Neural progenitor cell (in vitro differentiated cells): Measurements from ENCODE around the gene NUP50. TPM values are rescaled to one million over a fixed set of nuclear protein-coding genes. Genes with fewer than 3 reads are reported as not detected.

ENCODE experiments used
- DNase-seq: peaks from one replicate; pipeline ENCODE4 v3.0.0-alpha.2; 2016; ENCODE audit warnings: low spot score
- H2AFZ ChIP-seq: fragments of 200-600 bp; sonication (generic); replicated peaks from 2 replicates; pipeline ENCODE4 v1.6.1; 2016; ENCODE audit warnings: antibody characterized with exemption
- H3F3A ChIP-seq: fragments of 200-600 bp; sonication (generic); 2 replicates; pipeline ENCODE4 v1.6.1; 2016; ENCODE audit warnings: antibody characterized with exemption, low read depth
- H3K27ac ChIP-seq: fragments of 200-600 bp; sonication (generic); 2 replicates; pipeline ENCODE4 v1.5.1; 2016; ENCODE audit warnings: mild to moderate bottlenecking
- H3K27me3 ChIP-seq: fragments of 200-600 bp; sonication (generic); 2 replicates; pipeline ENCODE4 v1.6.1; 2016; ENCODE audit warnings: mild to moderate bottlenecking, moderate library complexity
- H3K36me3 ChIP-seq: fragments of 200-600 bp; sonication (generic); 2 replicates; pipeline ENCODE4 v1.5.1; 2016
- H3K4me1 ChIP-seq: fragments of 200-600 bp; sonication (generic); 2 replicates; pipeline ENCODE4 v1.6.1; 2016; ENCODE audit warnings: mixed run types
- H3K4me2 ChIP-seq: fragments of 200-600 bp; sonication (generic); 2 replicates; pipeline ENCODE4 v1.6.1; 2016
- H3K4me3 ChIP-seq: fragments of 200-600 bp; sonication (generic); 2 replicates; pipeline ENCODE4 v1.5.1; 2016
- H3K79me2 ChIP-seq: fragments of 200-600 bp; sonication (generic); 2 replicates; pipeline ENCODE4 v1.6.1; 2016; ENCODE audit warnings: low read depth
- H3K9ac ChIP-seq: fragments of 200-600 bp; sonication (generic); 2 replicates; pipeline ENCODE4 v1.6.1; 2016
- H3K9me3 ChIP-seq: fragments of 200-600 bp; sonication (generic); 2 replicates; pipeline ENCODE4 v1.5.1; 2016; ENCODE audit warnings: low read depth
- H4K20me1 ChIP-seq: fragments of 200-600 bp; sonication (generic); 2 replicates; pipeline ENCODE4 v1.6.1; 2016; ENCODE audit warnings: low read depth
- H3K27ac Mint-ChIP-seq: 3 replicates; pipeline ENCODE4 v1.8.0; 2021; ENCODE audit warnings: mixed read lengths
- H3K27me3 Mint-ChIP-seq: 2 replicates; pipeline ENCODE4 v1.8.0; 2022; ENCODE audit warnings: low read depth, mild to moderate bottlenecking, inconsistent platforms, moderate library complexity, mixed read lengths; ENCODE audit not compliant: insufficient read depth
- H3K36me3 Mint-ChIP-seq: 3 replicates; pipeline ENCODE4 v1.8.0; 2021; ENCODE audit warnings: mixed read lengths
- H3K4me1 Mint-ChIP-seq: 3 replicates; pipeline ENCODE4 v1.8.0; 2021; ENCODE audit warnings: mixed read lengths
- H3K4me3 Mint-ChIP-seq: 3 replicates; pipeline ENCODE4 v1.8.0; 2021; ENCODE audit warnings: mild to moderate bottlenecking, moderate library complexity, mixed read lengths
- H3K9me3 Mint-ChIP-seq: 3 replicates; pipeline ENCODE4 v1.8.0; 2020; ENCODE audit warnings: mixed read lengths
- CTCF ChIP-seq: fragments of 200-600 bp; sonication (generic); IDR thresholded peaks from 2 replicates; pipeline ENCODE4 v1.5.1; 2017; ENCODE audit warnings: antibody characterized with exemption, mild to moderate bottlenecking
- EZH2 ChIP-seq: fragments of 200-600 bp; sonication (generic); IDR thresholded peaks from 2 replicates; pipeline ENCODE4 v1.6.1; 2017; ENCODE audit warnings: antibody characterized with exemption, mild to moderate bottlenecking, moderate library complexity
- EZH2phosphoT487 ChIP-seq: fragments of 200-600 bp; sonication (generic); IDR thresholded peaks from 2 replicates; pipeline ENCODE4 v1.6.1; 2017; ENCODE audit warnings: antibody characterized with exemption
- total RNA-seq: library from RNA; depleted of rRNA; stranded (reverse); fragments of >200 nt; gene quantifications from 2 replicates; pipeline ENCODE4 v1.2.3, GENCODE V29; 2015; ENCODE audit warnings: low replicate concordance

The NUP50 gene
- total RNA-seq, 1 donor from 2014 or later, result 96.8 TPM

GRCh38 chr22:45210174-45210573 lies 46.4 kb downstream of the NUP50 start:
- no peak overlapping the region for H2AFZ ChIP-seq
- H4K20me1 ChIP-seq, result peaks cover 61% of the 10 kb centered on the region
- peaks cover 13% of the 10 kb centered on the region for H3F3A ChIP-seq
- H3K4me1 ChIP-seq, result peaks cover 15% of the 10 kb centered on the region
- Mint-ChIP-seq H3K27ac (peak overlapping the region; percentile 79), H3K4me1 (peaks cover 50% of the 10 kb centered on the region), H3K9me3 (no peaks in the 10 kb centered on the region), H3K4me3 (peak overlapping the region; percentile 66), H3K27me3 (peaks cover 6% of the 10 kb centered on the region), H3K36me3 (no peaks in the 10 kb centered on the region)
- H3K27me3 ChIP-seq, result peaks cover 5% of the 10 kb centered on the region
- no peak for TF ChIP-seq CTCF
- TF ChIP-seq EZH2, result no peak
- no peak for TF ChIP-seq EZH2phosphoT487
- no peaks in the 10 kb centered on the region for H3K79me2 ChIP-seq
- H3K27ac ChIP-seq, result no peak overlapping the region
- no peaks in the 10 kb centered on the region for H3K36me3 ChIP-seq
- no peak overlapping the region for H3K4me2 ChIP-seq
- H3K4me3 ChIP-seq, result no peak overlapping the region
- no peak overlapping the region for H3K9ac ChIP-seq
- no peak for DNase-seq
- no peaks in the 10 kb centered on the region for H3K9me3 ChIP-seq

DNA sequence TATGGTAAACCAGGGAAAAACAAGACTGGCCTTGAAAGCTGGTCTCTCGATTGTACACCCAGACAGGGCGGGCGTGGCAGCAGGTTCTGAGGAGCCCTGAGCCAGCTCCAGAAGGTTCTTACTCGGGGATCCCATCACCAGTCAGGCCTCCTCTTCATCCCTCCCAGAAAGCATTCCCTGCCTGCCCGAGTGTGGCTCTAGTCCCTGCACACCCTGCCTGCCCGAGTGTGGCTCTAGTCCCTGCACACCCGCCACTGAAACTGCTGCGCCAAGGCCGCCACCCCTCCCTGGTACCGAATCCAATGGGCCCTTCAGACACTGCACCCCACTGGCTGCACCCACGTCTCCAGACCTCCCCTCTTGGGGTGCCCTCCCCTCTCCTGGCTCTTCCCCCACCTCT lies 46.9 kb downstream of the NUP50 start:
- Histone ChIP-seq H2AFZ (no peak overlapping the region), H3K79me2 (no peaks in the 10 kb centered on the region), H3K27me3 (peaks cover 5% of the 10 kb centered on the region), H3K4me1 (peaks cover 15% of the 10 kb centered on the region), H4K20me1 (peaks cover 65% of the 10 kb centered on the region), H3K9ac (no peak overlapping the region), H3K36me3 (no peaks in the 10 kb centered on the region), H3K27ac (no peak overlapping the region), H3K9me3 (no peaks in the 10 kb centered on the region), H3F3A (peaks cover 13% of the 10 kb centered on the region), H3K4me2 (no peak overlapping the region), H3K4me3 (no peak overlapping the region)
- Mint-ChIP-seq H3K36me3 (no peaks in the 10 kb centered on the region), H3K4me1 (peaks cover 54% of the 10 kb centered on the region), H3K9me3 (no peaks in the 10 kb centered on the region), H3K27ac (no peak overlapping the region), H3K4me3 (no peak overlapping the region), H3K27me3 (peaks cover 6% of the 10 kb centered on the region)
- no peak for DNase-seq
- TF ChIP-seq EZH2 (no peak), CTCF (no peak), EZH2phosphoT487 (no peak)

DNA sequence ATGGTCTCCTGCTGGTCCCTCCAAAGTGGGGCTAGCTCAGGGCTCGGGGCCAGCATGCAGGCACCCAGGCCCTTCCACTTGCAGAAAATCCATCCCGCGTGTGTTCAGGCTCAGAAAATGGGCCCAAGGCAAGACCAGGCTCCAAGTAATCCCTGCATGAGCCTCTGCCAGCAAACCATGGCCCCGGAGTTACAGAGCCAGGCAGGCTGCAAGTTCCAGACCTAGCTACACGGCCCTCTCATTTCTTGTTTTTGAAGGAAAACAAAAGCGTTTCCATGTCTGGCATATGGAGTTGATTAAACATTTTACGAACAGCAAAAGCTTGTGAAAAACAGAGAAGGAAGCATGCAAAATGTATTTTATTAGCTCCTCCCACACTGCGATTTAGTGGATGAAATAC lies 47.3 kb downstream of the NUP50 start:
- no peaks in the 10 kb centered on the region for H3K9me3 ChIP-seq
- H4K20me1 ChIP-seq, result peaks cover 70% of the 10 kb centered on the region
- H3K36me3 Mint-ChIP-seq, result no peaks in the 10 kb centered on the region
- H3K4me3 Mint-ChIP-seq, result no peak overlapping the region
- TF ChIP-seq EZH2, result no peak
- no peak for TF ChIP-seq EZH2phosphoT487
- no peak for TF ChIP-seq CTCF
- peaks cover 54% of the 10 kb centered on the region for H3K4me1 Mint-ChIP-seq
- no peak overlapping the region for H3K9ac ChIP-seq
- DNase-seq, result no peak
- H3K27ac ChIP-seq, result no peak overlapping the region
- H2AFZ ChIP-seq, result no peak overlapping the region
- H3K27ac Mint-ChIP-seq, result no peak overlapping the region
- peaks cover 6% of the 10 kb centered on the region for H3K27me3 Mint-ChIP-seq
- H3K4me3 ChIP-seq, result no peak overlapping the region
- peaks cover 13% of the 10 kb centered on the region for H3F3A ChIP-seq
- no peaks in the 10 kb centered on the region for H3K9me3 Mint-ChIP-seq
- H3K4me1 ChIP-seq, result peaks cover 15% of the 10 kb centered on the region
- no peaks in the 10 kb centered on the region for H3K36me3 ChIP-seq
- H3K27me3 ChIP-seq, result peaks cover 5% of the 10 kb centered on the region
- H3K4me2 ChIP-seq, result no peak overlapping the region
- H3K79me2 ChIP-seq, result no peaks in the 10 kb centered on the region
